Kidney (tissue), 14 donors: ENCODE results near the gene LCK. TPM values are rescaled to one million over a fixed set of nuclear protein-coding genes. Genes with fewer than 3 reads are reported as not detected.

Experiments
- DNase-seq, 5 donors: peaks; one replicate each; pipeline ENCODE4 v3.0.0-alpha.2; 2013 to 2020
- FAIRE-seq: peaks from 2 replicates; lab custom pipeline; 2012; peaks lifted over from hg19 to GRCh38; lab: Jason Lieb, UNC
- H3K27ac ChIP-seq, 2 donors: one replicate each; pipeline ENCODE4 v1.7.0; 2013; ENCODE audit warnings: low read depth in 2 of 2, low read length in 2 of 2, inconsistent platforms in 1 of 2
- H3K27me3 ChIP-seq: one replicate; pipeline ENCODE4 v1.7.1; 2013; ENCODE audit warnings: low read length, inconsistent platforms; ENCODE audit not compliant: control insufficient read depth, insufficient read depth
- H3K36me3 ChIP-seq, 3 donors: one replicate each; pipeline versions ENCODE4 v1.7.0 to v1.7.1; 2013; ENCODE audit warnings: low read length in 3 of 3, control low read depth in 1 of 3, inconsistent platforms in 1 of 3; ENCODE audit not compliant: insufficient read depth in 3 of 3, control insufficient read depth in 2 of 3
- H3K4me1 ChIP-seq, 3 donors: one replicate each; pipeline versions ENCODE4 v1.7.0 to v1.7.1; 2013; ENCODE audit warnings: low read length in 3 of 3, inconsistent platforms in 1 of 3, low read depth in 1 of 3; ENCODE audit not compliant: control insufficient read depth in 2 of 3, insufficient read depth in 2 of 3
- H3K4me3 ChIP-seq, 3 donors: one replicate each; pipeline versions ENCODE4 v1.7.0 to v1.8.1; 2013; ENCODE audit warnings: low read length in 3 of 3, control low read depth in 1 of 3, inconsistent platforms in 1 of 3
- H3K9ac ChIP-seq, 3 donors: one replicate each; pipeline versions ENCODE4 v1.7.0 to v1.7.1; 2013; ENCODE audit warnings: low read length in 3 of 3, control low read depth in 1 of 3, inconsistent platforms in 1 of 3
- H3K9me3 ChIP-seq, 3 donors: one replicate each; pipeline versions ENCODE4 v1.7.0 to v1.7.1; 2013; ENCODE audit warnings: low read length in 3 of 3, control low read depth in 1 of 3, inconsistent platforms in 1 of 3; ENCODE audit not compliant: control insufficient read depth in 2 of 3, insufficient read depth in 1 of 3
- CTCF ChIP-seq: IDR thresholded peaks from 3 replicates; pipeline ENCODE4 v1.5.1; 2012; ENCODE audit warnings: mild to moderate bottlenecking, moderate library complexity, borderline replicate concordance; ENCODE audit not compliant: insufficient read depth; ENCODE audit errors: extremely low read depth
- intact Hi-C: fragments of 100-400 bp; cut with DNase I; formaldehyde crosslinking; loops from one replicate; pipeline ENCODE4 v1.11.1; 2022
- polyA plus RNA-seq: library from polyadenylated mRNA; stranded (reverse); fragments of 350-450 nt; fragmentation: Illumina TruSeq; extraction: RNeasy Lipid Tissue Mini Kit (QIAGEN cat#74804); gene quantifications from one replicate; pipeline ENCODE4 v1.2.3, GENCODE V29; 2014; ENCODE audit warnings: low read depth, low replicate concordance; ENCODE audit not compliant: insufficient read depth
- total RNA-seq: library from RNA; stranded (reverse); fragmentation: NEBNext Ultra II Directional; extraction: Animal tissue kit (Norgen Biotek cat#: 25700); gene quantifications from one replicate; pipeline ENCODE4 v1.2.1, GENCODE V29; 2021
- donor health status: control.
- donor health status: control.
- donor health status: control.
- donor health status: control.
- donor health status: control.
- donor health status: DM: yes; HTN: yes; CAD: no.
- donor health status: Normal renal cell carcinoma (clear cell type).

Gene LCK
- total and polyA plus RNA-seq, 2 donors from 2014 or later, result 0.99 to 10.3 TPM

- Histone ChIP-seq H3K9me3 (no peaks in the 10 kb centered on the region), H3K4me1 (peaks cover 0 to 2% (median 0%) of the 10 kb centered on the region in 3 donors), H3K27ac (no peak overlapping the region), H3K27me3 (no peaks in the 10 kb centered on the region), H3K9ac (no peak overlapping the region), H3K36me3 (peaks cover 0 to 22% (median 17%) of the 10 kb centered on the region in 3 donors), H3K4me3 (no peak overlapping the region)
- FAIRE-seq (no peak), DNase-seq (no peak)
- intact Hi-C loops, result no loop called here
- TF ChIP-seq CTCF, result no peak
Observed at GRCh38 chr1:32321712-32322291, 70.7 kb downstream of the LCK start.

GRCh38 chr1:32327204-32327603 lies 76.1 kb downstream of the LCK start:
- Histone ChIP-seq H3K27me3 (no peaks in the 10 kb centered on the region), H3K9me3 (no peaks in the 10 kb centered on the region), H3K4me3 (no peak overlapping the region), H3K9ac (no peak overlapping the region), H3K4me1 (no peaks in the 10 kb centered on the region), H3K27ac (no peak overlapping the region), H3K36me3 (peaks cover 7 to 49% (median 33%) of the 10 kb centered on the region in 3 donors)
- no peak for TF ChIP-seq CTCF
- intact Hi-C loops, result no loop called here
- DNase-seq, result peak in 2 of 5 donors; percentile 25 to 45
- FAIRE-seq, result no peak

- DNase-seq (no peak), FAIRE-seq (no peak)
- no peaks in the 10 kb centered on the region for H3K27me3 ChIP-seq
- no peak overlapping the region for H3K27ac ChIP-seq
- intact Hi-C loops, result no loop called here
- TF ChIP-seq CTCF, result no peak
- no peak overlapping the region for H3K4me3 ChIP-seq
- peaks cover 7 to 48% (median 27%) of the 10 kb centered on the region in 3 donors for H3K36me3 ChIP-seq
- H3K4me1 ChIP-seq, result peaks cover 0 to 7% (median 0%) of the 10 kb centered on the region in 3 donors
- no peaks in the 10 kb centered on the region for H3K9me3 ChIP-seq
- no peak overlapping the region for H3K9ac ChIP-seq
Observed at GRCh38 chr1:32329931-32330466, 78.9 kb downstream of the LCK start.
